DMS79 (cell line): ENCODE data around the gene ING4.

Experiments used
- DNase-seq: peaks from one replicate; lab custom pipeline; 2025; lab: John Stamatoyannopoulos, UW

The ING4 gene

DNA sequence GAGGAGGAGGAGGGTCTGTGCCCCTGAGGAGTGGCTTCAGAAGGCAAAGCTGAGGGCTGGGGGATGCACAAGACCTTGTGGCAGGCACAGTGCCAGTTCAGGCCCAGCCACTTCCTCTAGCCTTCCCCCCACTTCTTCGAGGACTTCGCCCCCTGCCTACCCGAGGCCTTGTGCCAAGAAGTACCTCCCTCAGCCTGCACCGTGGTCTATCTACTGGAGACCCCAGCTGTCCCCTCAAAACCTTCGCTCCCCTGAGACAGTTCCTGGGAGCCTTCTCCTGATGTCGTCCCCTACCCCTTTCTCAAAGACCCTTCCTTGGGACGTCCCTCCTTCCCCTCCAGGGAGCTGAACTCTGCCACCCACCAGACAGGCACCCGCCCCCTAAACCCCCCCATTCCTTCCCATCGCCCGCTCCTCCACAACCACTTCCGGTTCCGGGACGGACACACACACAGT lies 25.7 kb upstream of the ING4 start:
- DNase-seq = peak; percentile 57

DNA sequence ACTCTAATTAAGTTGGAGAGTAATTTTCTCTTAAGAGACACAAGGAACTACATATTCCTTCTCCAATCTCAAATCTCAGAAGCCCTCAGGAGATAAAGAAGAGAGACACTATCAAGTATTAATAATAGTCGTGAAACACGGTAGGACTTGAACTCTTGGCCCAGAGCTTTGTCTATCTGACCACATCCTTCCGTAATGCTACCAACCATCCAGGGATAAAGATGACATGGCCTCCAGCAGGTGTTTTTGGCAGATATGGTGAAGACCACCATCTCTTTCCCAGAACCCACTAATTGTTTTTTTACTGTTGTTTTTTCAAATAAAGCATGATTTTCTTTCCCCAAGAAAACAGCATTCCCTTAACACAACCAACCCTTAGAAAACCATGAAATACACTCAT lies 22.9 kb upstream of the ING4 start:
- no peak for DNase-seq

DNA sequence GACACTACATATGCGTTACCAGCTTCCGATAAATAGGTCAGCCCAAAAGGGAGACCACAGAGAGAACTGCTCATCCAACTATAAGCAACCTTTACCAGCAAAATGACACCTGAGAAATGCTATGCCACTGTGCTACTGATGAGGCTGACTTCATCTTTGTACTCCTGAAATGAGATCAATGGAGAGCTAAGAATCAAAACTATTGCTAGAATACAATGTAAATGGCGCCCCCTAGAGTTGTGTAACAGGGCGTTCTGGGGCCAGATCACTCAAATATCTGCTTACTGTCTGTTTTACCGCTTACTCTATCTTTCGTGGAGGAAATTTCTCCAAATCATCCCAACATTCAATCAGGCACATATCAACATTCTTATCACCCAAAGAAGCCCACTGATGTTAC lies 21.7 kb upstream of the ING4 start:
- DNase-seq = peak; percentile 12

DNA sequence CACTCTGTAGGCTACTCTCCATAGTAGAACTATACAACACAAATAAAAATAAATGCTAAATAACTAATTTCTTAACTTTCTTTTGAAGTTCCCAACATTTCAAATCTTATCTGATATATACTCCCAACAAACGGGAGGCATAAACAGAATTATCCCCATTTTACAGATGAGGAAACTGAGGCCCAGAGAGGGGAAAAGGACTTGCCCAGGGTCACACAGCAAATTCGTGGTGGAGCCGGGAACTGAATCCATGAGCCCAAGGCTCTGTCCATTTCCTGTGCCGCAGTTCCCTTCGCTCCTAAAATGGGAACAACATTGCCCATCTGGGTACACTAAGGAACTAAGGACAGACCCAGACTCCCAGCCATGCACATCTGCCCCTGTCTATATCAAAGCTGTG lies 14.0 kb upstream of the ING4 start:
- no peak for DNase-seq

DNA sequence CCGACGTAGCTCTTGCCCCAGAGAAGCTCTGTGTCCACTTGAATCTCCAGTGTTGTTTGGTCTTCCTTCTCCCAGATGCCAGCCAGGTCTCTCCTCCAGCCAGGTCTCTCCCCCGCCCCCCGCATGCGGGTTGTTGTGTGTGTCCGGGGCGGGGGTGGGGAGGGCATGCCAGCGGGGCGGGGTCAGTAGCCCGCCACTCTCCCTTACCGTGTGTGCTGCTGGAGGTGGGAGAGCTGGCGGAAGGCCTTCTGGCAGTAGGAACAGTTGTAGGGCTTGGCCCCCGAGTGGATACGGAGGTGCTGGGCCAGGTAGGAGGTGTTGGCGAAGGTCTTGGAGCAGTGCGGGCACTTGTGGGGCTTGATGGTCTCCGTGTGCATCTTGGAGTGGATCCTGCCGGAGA lies 9.2 kb upstream of the ING4 start:
- DNase-seq = no peak

DNA sequence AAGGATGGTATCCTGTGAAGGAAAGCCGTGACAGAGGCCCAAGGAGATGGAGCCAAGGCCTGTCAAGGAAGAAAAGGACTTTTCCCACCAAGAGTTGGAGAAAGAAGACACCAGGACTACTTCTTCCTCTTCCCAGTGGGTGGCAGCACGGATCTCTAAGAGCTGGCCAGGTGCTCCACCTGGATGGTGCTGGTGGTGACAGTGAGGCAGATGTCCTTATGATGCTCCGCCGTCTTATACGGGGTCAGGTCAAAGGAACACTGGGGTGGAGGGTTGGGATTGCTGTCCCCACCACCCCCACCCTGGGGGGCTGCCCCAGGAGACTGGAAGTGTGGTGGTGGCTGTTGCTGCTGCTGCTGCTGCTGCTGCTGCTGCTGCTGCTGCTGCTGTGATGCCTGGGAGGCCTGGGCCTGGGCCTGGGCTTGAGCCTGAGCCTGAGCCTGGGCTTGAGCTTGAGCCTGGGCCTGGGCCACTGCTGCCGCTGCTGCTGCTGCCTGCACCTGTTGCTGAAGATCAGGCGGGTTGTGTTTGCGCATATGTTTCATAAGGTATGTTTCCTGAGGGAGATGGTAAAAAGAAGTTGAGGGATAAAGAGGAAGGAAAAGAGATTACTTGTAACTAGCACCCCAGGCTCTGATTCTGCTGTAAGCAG lies 4.8 kb upstream of the ING4 start:
- no peak for DNase-seq

DNA sequence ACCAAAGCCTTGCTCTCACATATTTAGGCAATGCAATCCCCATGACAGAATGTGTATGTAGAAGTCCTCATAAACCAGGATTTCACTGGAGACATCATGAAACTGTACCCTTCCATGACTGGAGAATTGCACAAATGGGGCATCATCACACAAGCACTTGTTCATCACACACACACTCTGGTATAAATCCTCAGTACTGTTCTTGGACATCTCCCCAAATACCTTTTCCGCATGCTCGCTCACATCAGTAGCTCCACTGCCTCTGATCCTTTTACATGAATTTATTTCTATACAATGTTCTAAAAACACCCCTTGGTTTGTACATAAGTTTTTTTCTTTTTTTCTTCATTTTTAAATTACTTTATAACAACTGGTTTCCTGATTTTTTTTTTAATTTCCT lies 3.3 kb upstream of the ING4 start:
- DNase-seq = no peak

DNA sequence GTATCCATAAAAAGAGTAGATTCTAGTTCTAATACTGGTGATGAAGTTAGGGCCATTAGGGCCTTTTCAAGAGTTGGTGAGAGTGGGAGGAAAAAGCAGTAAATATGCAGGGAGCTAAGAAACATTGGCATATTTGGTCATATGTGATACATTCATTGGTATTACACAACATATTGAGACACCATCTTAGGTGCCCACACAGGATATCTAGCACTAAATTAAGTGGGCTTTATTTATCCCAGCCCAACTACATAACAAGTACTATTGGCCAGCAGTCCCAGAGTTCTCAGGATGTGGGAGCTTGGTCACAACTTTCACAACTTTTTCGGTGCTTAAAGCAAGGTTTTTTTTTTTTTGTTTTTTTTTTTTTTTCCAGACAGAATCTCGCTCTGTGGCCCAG lies 2.0 kb upstream of the ING4 start:
- DNase-seq = no peak

DNA sequence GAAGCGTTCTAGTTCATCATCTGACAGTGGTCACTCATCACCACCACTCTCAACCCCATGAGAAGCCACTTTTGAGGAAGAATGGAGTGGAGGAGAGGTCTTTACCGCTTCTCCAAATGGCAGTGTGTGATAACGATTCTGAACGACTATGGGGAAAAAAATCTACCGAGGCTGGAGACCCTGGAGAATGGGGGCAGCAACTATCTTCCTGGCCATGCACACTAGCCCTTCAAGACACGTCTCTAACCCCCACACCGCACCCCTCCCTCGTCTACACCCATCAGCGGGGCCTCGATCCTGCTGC lies 365 bp downstream of the ING4 start:
- peak; percentile 51 for DNase-seq

DNA sequence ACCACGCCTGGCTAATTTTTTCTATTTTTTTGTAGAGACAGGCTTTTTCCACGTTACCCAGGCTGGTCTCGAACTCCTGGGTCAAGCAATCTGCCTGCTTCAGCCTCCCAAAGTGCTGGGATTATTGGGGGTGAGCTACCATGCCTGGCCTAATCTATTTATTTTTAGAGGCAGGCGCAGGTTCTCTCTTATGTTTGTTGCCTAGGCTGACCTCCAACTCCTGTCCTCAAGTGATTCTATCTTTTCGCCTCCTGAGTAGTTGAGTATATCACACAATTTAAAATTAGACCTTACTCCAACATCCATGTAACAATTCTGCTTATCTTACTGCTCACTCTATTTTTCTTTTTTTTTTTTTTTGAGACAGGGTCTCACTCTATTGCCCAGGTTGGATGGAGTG lies 8.9 kb downstream of the ING4 start:
- DNase-seq = no peak

DNA sequence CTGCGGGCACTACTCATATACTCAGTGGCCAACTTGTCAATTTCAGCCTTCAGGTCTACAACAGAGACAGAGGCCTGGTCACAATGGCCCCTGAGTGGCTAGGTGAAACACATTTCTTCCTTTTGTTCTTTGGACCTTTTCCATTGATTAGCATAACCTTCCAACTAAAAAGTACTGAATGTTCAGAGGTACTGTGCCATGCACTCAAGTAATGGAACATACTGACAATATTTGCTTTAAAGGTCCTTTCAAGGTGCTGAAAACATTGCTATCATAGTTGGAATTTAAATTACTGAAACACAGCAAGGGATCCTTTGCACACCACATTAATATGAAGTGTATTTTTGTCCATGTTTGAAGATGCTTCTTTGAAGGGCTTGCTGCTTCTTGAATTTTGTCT lies 9.6 kb downstream of the ING4 start:
- no peak for DNase-seq

DNA sequence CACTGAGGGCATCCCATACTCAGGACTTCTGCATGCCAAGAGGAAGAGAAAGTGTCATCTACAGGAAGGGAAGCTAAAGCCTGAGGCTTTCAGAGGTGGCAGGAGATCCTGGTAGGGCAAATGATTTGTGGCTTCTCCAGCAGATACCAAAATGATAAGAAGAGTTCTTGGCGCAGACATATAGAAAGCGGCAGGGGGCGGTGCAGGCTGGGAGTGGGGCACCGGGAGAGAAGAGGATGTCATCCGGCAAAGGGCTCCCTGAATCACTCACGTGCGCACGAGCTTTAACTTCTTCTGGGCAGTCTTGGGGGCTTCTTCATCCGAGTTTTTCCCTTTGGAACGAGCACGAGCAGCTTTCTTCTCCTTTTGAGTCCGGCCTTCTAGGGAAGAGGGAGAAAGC lies 10.5 kb downstream of the ING4 start:
- no peak for DNase-seq

DNA sequence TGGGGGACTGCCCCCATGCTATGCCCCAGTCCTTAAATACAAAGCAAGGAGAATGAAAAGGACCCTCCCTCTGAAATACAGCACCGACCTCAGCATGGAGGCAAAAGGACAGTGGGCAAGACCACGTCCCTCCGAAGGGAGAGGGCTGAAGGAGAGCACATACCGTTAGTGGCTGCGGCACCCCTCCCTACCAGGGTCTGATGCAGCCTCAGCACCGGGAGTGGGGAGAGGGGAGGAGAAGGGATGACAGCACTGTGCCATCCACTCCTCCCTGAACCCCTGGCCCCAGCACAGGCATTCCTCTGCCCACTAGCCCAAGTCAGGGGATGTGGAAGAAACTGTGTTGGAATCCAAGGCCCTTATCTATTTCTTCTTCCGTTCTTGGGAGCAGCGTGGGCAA lies 12.1 kb downstream of the ING4 start:
- DNase-seq = no peak

DNA sequence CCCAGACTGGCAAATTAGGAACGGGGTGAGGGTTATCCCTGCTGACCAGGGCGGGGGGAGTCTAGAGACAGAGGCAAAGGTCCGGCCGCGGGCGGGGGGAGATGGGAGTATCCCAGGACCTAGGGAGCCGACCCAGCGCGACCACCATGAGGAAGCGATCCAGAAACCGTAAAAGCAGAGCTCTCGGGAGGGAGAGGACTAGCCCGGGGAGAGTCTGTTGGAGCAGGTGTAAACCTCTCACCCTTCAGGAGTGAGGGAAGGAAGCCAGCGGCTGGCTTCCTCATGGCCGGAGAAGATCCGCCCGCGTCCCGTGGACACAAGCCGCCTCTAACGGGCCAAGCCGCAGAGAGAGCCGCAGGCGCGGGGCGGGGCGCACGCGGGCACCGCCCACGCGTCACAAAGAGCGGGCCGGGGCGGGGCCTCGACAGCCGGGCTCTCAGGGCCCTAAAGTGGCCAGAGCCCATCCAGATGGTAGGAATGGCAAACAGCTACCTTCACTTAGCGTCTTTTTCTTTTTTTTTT lies 15.8 kb downstream of the ING4 start, which contains the start of gene ACRBP:
Gene ACRBP (minus strand): TSS at position 350 of the 522 bp plus-strand sequence. CDS start 66 bp downstream, at position 284.
- DNase-seq = no peak

DNA sequence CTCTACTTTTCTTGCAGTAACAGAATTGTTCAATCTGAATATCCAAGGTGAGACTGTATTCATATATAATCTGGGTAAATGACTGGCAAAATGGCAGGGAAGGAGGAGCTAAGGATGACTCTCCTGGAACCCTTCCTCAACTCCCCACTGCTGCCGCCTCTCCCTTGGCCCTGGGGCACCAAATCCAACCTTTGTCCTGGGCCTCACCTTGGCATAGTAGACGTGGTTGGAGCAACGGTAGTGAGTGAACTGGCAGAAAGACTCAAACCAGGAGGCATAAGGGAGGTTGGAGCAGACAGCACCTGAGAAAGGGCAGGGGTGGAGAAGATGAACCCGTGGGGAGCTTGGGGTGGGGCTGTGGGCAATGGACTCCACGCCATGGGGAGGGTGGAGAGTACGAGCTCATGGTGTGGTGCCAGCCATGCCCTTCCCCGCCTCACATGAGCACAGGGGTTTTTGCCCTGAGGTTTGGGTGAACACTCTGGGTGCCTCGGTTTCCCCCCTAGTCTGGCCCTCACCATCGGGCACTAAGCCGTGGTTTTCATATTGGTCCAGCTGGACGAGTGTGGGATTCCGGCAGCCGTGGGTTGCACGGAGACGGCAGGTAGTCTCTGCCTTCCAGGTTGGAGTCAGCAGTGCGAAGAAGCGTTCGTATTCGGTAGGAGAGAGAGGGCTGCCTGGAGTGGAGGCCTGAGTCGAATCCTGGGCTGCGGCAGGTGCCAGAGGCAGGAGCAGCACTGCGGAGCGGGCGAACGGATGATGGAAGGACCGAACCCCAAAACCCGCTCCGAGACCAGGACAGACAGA lies 16.4 kb downstream of the ING4 start:
- no peak for DNase-seq

DNA sequence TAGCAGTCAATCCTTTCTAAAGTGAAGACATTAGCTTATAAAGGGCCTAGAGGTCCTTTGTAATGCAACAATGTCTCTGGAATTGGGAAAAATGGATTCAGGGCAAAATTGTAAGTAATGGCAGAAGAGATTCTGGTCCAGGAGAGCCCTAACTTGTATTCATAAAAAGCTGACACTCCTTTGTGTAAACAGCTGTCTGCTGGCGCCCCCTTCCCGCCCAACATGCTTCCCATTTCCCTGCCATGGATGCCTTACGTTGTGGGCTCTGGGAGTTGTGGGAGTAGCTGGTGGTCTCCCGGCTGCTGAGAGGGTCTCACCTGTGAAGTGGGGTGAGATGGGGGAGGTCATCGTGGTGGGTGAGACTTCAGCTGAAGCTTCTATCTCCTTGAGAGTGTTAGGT lies 18.0 kb downstream of the ING4 start:
- no peak for DNase-seq

DNA sequence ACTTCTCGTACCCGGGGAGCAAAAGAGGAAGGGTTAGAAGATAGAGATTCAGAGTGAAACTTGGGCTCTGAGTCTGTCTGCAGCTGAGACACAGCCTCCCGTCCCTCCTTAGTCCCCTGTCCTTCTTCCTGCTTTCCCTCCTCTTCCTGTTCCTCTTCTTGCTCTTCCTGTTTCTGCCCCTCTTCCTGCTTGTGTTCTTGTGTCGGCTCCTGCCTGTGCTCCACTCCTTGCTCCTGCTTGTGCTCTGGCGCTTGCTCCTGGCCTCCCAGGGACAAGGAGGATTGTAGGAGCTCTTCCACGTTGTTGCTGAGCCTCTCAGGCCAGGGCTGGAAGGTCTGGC lies 18.7 kb downstream of the ING4 start:
- DNase-seq = no peak

DNA sequence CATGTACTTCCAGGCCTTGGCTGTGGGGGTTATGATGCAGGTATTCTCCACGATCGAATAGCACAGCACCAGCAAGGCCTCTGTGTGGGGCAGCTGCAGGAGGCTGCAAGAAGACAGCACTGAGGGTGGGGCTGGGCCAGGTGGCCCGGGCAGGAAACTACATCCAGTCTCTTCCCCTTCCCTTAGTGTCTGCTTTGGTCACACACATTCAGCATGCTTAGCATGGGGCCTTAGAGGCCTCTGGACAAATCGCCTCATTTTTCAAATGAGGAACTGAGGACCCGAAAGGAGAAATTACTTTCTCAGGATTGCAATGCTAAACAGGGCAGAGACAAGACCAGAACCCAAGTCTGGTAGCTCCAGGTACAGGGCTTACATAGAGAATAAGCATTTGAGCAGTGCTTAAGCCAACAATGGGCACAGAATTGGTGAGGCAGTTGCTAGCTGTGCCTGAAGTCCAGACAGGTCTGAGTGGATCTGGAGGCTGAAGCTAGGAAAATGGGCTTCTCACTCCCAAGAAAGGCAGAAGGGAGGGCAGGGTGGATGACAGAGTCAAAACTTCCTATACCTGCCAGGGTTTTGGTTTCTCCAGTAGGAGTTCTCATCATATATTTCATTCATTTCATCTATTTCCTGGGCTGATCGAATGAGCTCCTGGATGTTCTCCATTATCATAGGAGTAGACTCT lies 19.2 kb downstream of the ING4 start:
- no peak for DNase-seq

DNA sequence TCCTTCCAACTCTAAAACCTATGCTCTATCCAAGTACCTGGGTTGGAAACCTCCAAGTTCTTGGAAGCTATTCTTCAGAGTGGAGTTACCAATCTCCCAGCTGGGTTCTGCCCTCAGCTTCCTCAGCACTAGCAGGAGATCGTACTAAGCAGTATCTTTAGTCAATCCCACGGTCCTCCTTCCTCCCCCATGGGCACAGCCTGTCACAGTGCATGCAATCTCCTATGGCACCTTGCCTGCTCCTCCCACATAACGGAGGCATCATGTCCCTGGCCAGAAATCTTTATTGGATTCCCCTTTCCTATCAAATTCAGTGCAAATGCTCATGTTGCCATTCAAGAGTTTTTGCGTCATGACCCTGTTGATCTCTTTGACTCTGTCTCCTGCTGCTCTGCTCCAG lies 21.8 kb downstream of the ING4 start:
- DNase-seq = no peak

DNA sequence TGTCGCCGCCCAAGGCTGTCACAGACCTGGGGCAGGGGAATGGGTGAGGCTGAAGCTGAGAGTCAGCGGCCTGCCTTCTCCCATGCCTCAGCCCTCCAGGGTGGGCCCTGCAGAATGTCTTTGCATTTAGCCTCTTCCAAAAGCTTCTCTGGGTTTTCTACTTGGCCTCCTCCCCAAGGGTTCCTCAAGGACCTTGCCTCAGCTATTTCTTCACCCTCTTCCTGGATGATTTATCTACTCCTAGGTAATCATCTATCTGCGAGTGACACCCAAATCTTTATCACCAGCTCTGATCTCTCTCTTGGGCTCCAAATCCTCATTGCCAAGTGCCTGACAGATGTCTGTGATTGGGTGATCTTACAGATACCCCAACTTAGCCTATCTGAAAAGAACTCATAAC lies 22.4 kb downstream of the ING4 start:
- DNase-seq = no peak

DNA sequence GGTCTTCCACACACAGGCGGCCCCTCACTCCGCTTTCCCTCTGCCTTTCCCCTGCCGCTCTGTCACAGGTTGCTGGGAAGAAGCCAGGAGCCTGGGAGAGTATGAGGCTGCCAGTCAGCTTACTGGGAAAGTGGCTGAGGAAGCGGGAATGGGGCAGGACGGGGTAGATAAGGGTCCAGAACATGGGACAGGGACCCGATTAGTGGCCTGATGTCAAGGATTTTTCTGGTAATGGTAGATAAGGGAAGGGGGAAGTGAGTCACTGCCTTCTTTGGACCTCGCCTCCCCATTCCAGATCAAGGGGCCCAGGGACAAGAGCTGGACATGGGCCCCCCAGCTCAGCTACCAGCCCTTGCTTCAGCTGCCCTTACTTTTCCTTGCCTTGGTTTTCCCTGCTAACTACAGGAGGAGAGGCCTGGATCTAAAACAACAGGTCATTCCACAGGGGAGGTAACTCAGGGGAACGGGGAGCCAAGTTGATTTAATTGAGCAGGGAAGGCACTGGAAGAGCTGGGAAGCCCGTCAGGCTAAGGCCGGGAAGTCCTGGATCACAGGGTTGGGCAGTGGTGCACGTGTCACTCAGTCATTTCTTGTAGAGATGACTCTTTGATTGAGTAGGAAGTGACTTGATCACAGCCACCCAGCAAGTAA lies 23.6 kb downstream of the ING4 start:
- no peak for DNase-seq

DNA sequence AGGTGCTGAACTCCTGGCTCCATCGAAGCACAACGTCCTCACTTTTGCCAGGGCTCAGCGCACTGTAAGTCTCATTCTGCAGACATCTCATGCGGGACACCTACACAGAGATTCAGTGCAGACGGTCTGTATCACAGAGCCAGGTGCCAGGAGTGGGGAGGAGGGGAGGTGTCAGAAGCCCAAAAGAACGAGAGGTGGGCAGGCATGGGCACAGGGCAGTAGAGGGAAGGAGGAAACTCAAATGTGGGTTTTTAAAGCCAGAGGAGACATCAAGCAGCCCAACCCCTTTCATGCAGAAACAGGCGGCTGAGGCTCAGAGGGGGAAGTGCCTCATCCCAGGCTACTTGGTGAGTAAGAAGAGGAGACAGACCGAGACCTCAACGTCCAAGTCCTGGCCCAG lies 24.6 kb downstream of the ING4 start:
- no peak for DNase-seq
